GM10248 (cell line): ENCODE measurements around the gene ADGB.
"Not testable (repeated sequence)": the region's sequence is repeated elsewhere in the genome, so short reads cannot be mapped to it uniquely, and the experiment has no call there.

ENCODE experiments used
- CTCF ChIA-PET: fragments of 300-600 bp; sonication (Branson Sonifier 250); formaldehyde crosslinking; extraction: SDS; loops from one replicate; lab custom pipeline; 2021; ENCODE audit warnings: antibody characterized with exemption; lab: Yijun Ruan, JAX
- POLR2A ChIA-PET: fragments of 350-650 bp; sonication (Branson Sonifier 250); formaldehyde crosslinking; extraction: SDS; loops from one replicate; lab custom pipeline; 2020; ENCODE audit warnings: antibody characterized with exemption; lab: Yijun Ruan, JAX
- DNase-seq: peaks from one replicate; pipeline ENCODE4 v3.0.0; 2012; ENCODE audit errors: extremely low spot score
- TF ChIP-seq, protein P1 (sequence below): IDR thresholded peaks from 2 replicates; pipeline ENCODE4 v1.5.1; 2012; ENCODE audit warnings: mild to moderate bottlenecking, low read depth; ENCODE audit errors: extremely low read depth, missing control alignments, control extremely low read depth

ADGB gene

DNA sequence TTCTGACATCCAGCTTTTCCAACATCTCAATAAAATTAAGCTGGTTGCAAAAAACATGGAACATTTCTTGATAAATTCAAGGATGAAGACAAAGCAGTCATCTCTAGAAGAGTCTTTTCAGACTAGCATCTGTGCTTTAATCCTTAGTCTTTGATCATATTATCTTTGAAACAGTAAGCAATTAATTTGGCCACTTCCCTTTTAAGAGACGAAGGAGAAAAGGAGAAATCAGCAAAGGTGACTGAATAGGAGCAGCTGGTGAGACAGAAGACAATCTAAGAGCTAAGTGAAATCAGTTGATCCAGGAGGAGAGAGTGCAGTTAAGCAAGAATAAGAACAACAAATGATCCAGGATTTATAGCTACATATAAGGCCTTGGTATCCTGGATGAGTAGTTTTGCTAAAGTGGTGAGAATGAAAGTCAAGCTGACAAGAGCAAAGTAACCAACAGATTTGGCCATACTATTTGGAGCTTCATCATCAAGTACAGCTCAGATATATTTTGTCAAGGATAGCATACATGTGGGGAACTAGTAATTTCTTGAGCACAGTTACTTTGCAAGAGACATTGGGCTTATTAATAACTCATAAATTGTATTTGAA is 215.5 kb downstream of the ADGB start:
- TF ChIP-seq, protein P1, sequence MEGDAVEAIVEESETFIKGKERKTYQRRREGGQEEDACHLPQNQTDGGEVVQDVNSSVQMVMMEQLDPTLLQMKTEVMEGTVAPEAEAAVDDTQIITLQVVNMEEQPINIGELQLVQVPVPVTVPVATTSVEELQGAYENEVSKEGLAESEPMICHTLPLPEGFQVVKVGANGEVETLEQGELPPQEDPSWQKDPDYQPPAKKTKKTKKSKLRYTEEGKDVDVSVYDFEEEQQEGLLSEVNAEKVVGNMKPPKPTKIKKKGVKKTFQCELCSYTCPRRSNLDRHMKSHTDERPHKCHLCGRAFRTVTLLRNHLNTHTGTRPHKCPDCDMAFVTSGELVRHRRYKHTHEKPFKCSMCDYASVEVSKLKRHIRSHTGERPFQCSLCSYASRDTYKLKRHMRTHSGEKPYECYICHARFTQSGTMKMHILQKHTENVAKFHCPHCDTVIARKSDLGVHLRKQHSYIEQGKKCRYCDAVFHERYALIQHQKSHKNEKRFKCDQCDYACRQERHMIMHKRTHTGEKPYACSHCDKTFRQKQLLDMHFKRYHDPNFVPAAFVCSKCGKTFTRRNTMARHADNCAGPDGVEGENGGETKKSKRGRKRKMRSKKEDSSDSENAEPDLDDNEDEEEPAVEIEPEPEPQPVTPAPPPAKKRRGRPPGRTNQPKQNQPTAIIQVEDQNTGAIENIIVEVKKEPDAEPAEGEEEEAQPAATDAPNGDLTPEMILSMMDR: no peak
- CTCF ChIA-PET: interaction anchor here (2.7 kb wide), 1 partner anchor 12 kb away, joined by 12 read pairs; no protein-coding TSS in a partner anchor
- POLR2A ChIA-PET: interaction anchor here (0.6 kb wide), 1 partner anchor 556 kb away, joined by 4 read pairs; no protein-coding TSS in a partner anchor
- no peak for DNase-seq

DNA sequence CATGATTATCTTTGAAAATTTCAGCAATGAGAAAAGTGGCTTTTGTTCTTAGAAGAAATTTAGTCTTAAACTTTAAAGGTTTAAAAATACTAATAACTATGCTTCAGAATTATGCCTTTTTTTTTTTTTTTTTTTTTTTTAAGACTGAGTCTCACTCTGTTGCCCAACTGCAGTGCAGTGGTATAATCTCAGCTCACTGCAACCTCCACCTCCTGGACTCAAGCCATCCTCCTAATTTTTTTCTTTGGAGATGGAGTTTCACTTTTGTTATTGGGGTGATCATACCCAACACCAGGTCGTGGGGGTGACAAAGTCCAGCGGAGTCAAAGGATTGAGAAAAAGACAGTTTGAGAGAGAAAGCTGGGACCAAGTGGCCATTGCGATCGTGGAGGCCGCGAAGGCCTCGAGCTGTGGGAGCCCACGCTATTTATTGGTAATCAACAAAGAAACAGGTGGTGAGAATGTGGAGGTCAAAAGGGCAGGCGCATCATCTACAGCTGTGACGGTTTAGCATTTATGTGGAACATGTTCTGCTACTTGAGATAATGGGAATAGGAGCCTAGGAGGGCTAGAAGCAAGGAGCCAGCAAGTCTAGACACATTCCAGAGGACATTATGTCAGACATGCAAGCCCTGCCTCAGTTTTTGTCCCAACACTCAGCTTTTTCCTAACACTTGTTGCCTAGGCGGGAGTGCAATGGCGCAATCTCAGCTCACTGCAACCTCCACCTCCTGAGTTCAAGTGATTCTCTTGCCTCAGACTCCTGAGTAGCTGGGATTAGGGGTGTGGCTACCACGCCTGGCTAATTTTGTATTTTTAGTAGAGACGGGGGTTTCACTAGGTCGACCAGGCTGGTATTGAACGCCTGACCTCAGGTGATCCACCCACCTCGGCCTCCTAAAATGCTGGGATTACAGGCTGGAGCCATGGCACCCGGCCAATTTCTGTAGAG is 217.0 kb downstream of the ADGB start:
- CTCF ChIA-PET: interaction anchor here (2.7 kb wide), 1 partner anchor 10 kb away, joined by 12 read pairs; no protein-coding TSS in a partner anchor
- DNase-seq, POLR2A ChIA-PET: not testable (repeated sequence)

DNA sequence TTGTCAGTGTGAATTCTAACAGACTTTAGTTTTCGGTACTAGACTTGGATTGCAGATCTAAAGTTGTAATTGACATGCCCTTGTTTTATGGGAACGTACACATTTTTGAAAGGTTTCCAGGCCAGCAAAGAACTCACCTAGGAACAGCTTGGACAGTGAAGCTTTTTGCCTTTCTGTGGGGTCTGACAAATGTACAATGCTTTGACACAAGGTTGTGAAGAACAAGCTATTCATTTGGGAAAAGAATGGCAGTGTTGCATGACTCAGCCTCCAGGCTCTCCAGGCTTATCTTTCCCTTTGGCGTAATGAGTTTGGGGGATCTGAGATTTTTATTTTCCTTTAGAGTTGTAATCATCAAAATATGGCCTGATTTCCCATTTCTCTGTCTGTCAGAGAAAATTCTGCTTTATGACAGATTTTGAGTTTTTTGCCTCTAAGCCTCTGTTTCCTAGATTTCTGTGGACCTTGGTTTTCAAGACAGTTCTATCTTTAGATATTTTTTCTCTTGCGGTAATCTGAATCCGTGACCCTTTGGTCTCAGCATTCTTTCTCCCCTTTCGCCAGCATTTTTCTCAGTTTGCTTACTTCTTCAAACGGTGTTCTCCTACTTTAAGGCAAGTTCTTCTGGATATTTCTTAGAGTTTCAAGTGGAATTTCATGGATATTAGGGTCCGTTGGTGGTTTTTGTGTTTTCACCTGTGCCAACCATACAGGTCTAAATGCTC is 221.0 kb downstream of the ADGB start:
- ChIA-PET POLR2A (no interaction called here), CTCF (no interaction called here)
- TF ChIP-seq, protein P1: no peak
- no peak for DNase-seq

DNA sequence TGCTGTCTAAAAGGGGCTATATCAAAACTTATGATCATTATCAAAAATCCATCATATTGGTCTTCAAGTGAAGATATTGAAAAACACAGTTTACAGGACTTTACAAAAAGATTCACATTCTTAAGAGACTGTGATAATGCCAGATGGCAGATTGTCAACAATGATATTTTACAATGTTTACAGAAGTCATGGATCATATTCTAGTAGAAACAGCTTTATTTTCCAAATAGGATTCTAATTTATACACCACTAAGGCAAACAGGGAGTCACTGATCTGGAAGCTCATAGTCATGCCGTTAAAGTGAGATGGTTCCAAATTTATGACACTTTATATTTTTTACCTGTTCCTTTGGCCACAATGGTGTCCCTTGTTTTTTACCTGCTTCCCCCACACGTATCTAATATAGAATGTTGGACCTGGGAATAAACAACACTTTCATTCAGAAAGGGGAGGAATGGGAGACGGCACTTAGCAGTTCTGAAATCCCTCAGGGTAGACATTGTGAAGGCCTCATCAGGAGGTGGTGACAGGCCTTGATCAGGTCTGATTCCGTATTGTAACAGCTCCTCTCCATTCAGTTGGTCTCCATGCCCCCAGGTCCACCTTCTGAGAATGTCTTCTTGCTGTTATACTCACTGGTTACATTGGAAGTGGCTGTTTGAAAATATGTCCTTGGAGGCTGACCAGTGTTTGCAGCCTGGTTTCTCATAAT is 228.6 kb downstream of the ADGB start:
- no peak for DNase-seq
- TF ChIP-seq, protein P1: no peak
- ChIA-PET CTCF (interaction anchor here (1.0 to 3.4 kb wide), 2 partner anchors 7 to 13 kb away, joined by 3 to 12 read pairs; no protein-coding TSS in a partner anchor), POLR2A (no interaction called here)

DNA sequence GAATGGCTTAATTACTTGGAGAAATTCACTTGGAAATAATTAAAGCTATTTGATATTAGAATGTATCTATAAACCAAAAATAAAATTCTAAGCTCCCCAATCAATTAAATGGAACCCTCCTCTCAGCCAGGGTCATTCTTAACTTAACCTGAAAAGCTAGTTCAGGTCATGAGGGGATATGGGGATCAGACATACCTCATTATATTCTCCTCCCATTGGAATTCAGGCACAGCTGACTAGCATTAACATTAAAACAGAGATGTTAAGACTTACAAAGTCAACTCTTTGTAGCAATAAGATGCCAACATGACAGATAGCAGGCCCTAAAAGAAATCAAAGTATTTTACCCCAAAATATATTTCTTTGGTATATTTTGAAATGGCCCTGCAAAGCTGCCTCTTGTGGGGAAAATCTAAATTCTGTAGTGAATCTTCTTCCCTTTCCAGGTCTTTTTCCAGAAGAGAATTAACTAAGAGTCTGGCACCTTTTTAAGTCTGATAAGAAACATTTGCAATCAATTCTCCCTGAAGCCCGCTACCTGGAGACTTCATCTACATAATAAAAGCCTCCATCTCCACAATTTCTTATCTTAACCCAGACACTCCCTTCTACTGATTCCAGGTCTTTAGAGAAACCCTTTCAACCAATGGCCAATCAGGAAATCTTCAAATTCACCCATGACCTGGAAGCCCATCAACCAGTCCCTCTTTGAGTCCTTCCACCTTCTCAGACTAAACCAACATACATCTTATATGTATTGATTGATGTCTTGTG is 231.2 kb downstream of the ADGB start:
- CTCF ChIA-PET: no interaction called here
- POLR2A ChIA-PET: no interaction called here
- TF ChIP-seq, protein P1: no peak
- no peak for DNase-seq

DNA sequence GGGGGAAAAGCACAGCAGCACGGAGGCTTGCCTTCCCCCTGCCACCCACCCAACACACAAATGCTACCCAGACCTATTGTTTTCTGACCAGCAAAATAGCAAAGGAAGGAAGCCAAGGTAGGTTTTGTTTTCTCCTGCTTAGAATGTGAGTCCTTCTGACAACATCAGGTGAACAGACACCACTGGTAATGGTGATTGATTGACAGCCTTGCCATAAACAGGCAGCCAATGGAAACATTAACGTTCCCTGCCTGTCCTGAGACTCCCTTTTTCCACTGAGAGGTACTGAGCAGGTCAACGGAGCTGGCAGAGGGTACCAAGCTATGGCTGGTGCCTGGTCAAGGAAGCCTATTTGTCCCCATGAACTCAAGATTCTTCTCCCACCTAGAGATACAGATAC is 234.4 kb downstream of the ADGB start:
- DNase-seq: no peak
- ChIA-PET CTCF (no interaction called here), POLR2A (no interaction called here)
- TF ChIP-seq, protein P1: no peak
